SK-N-MC (cell line): ENCODE results near the gene PTPN14.

ENCODE experiments used
- DNase-seq: peaks from one replicate; pipeline ENCODE4 v3.0.0-alpha.2; 2011; ENCODE audit warnings: low read depth, low spot score
- H3K27ac ChIP-seq: fragments of 200-600 bp; sonication (generic); 2 replicates; pipeline ENCODE4 v1.5.1; 2016; ENCODE audit warnings: mixed run types
- H3K36me3 ChIP-seq: fragments of 200-600 bp; sonication (generic); 2 replicates; pipeline ENCODE4 v1.6.1; 2017; ENCODE audit warnings: antibody characterized with exemption, low read length, mixed read lengths; ENCODE audit not compliant: insufficient read depth
- H3K4me3 ChIP-seq: fragments of 200-600 bp; sonication (generic); 2 replicates; pipeline ENCODE4 v1.5.1; 2016
- H3K9ac ChIP-seq: fragments of 200-600 bp; sonication (generic); 2 replicates; pipeline ENCODE4 v1.8.0; 2017; ENCODE audit warnings: mixed run types, mixed read lengths; ENCODE audit not compliant: insufficient read length
- H3K9me3 ChIP-seq: fragments of 200-600 bp; sonication (generic); 2 replicates; pipeline ENCODE4 v1.6.1; 2017; ENCODE audit warnings: low read depth, mild to moderate bottlenecking, antibody characterized with exemption, low read length, moderate library complexity, mixed read lengths
- EZH2 ChIP-seq: fragments of 200-600 bp; sonication (generic); IDR thresholded peaks from one replicate; pipeline ENCODE4 v1.6.1; 2017; ENCODE audit warnings: antibody characterized with exemption
- FOXP2 ChIP-seq: optimal IDR thresholded peaks from 2 replicates; pipeline ENCODE3; 2011; ENCODE audit warnings: mild to moderate bottlenecking, moderate library complexity; ENCODE audit not compliant: insufficient read depth; ENCODE audit errors: extremely low read length, control extremely low read depth
- POLR2AphosphoS5 ChIP-seq: IDR thresholded peaks from 2 replicates; pipeline ENCODE4 v1.6.1; 2012; ENCODE audit warnings: mild to moderate bottlenecking, low read depth, low read length, borderline replicate concordance

PTPN14 gene

DNA sequence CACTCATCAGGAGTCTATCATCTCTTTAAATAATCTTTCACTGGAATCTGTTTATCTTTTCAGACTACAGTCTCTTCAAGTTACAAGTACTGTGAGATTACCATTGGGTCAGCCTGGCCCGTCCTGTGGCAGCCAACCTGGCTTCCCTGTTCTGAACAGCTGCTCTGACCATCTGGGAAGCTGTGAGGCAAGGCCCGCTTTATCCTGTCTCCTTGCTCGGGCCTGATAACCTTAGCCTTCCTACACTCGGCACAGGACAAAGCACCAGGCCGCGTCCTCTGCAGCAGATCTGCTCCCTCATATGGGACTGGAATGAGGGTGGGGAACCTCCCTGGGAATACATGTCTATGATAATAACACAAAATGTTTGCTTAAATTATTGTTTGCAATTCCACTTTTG, 113.3 kb downstream of the PTPN14 start:
- H3K9me3 ChIP-seq = no peaks in the 10 kb centered on the region
- H3K4me3 ChIP-seq = no peak overlapping the region
- no peak for TF ChIP-seq POLR2AphosphoS5
- TF ChIP-seq FOXP2 = no peak
- TF ChIP-seq EZH2 = no peak
- no peak for DNase-seq
- H3K36me3 ChIP-seq = no peaks in the 10 kb centered on the region
- no peak overlapping the region for H3K9ac ChIP-seq
- H3K27ac ChIP-seq = no peak overlapping the region

GRCh38 chr1:214435867-214436266, 115.5 kb downstream of the PTPN14 start:
- Histone ChIP-seq H3K9ac (no peak overlapping the region), H3K27ac (no peak overlapping the region), H3K9me3 (no peaks in the 10 kb centered on the region), H3K36me3 (no peaks in the 10 kb centered on the region), H3K4me3 (no peak overlapping the region)
- no peak for TF ChIP-seq POLR2AphosphoS5
- DNase-seq = no peak

GRCh38 chr1:214432245-214432644, 119.2 kb downstream of the PTPN14 start:
- DNase-seq = no peak

GRCh38 chr1:214429951-214430770, 121.2 kb downstream of the PTPN14 start:
- H3K9me3 ChIP-seq = no peaks in the 10 kb centered on the region
- DNase-seq = no peak
- H3K36me3 ChIP-seq = no peaks in the 10 kb centered on the region
- H3K9ac ChIP-seq = no peak overlapping the region
- H3K27ac ChIP-seq = no peak overlapping the region
- TF ChIP-seq POLR2AphosphoS5 (no peak), FOXP2 (no peak), EZH2 (no peak)
- H3K4me3 ChIP-seq = no peak overlapping the region

More at GRCh38 chr1:214432245-214432644, 119.2 kb downstream of the PTPN14 start:
- H3K9me3 ChIP-seq = no peaks in the 10 kb centered on the region
- TF ChIP-seq POLR2AphosphoS5 (no peak), FOXP2 (no peak), EZH2 (no peak)
- H3K36me3 ChIP-seq = no peaks in the 10 kb centered on the region
- H3K4me3 ChIP-seq = no peak overlapping the region
- H3K9ac ChIP-seq = no peak overlapping the region
- H3K27ac ChIP-seq = peak overlapping the region; percentile 63

GRCh38 chr1:214427871-214428277, 123.5 kb downstream of the PTPN14 start:
- H3K9ac ChIP-seq = no peak overlapping the region
- DNase-seq = no peak
- H3K4me3 ChIP-seq = no peak overlapping the region
- H3K36me3 ChIP-seq = no peaks in the 10 kb centered on the region
- no peak for TF ChIP-seq EZH2
- TF ChIP-seq FOXP2 = no peak
- TF ChIP-seq POLR2AphosphoS5 = no peak
- no peak overlapping the region for H3K27ac ChIP-seq
- H3K9me3 ChIP-seq = no peaks in the 10 kb centered on the region

DNA sequence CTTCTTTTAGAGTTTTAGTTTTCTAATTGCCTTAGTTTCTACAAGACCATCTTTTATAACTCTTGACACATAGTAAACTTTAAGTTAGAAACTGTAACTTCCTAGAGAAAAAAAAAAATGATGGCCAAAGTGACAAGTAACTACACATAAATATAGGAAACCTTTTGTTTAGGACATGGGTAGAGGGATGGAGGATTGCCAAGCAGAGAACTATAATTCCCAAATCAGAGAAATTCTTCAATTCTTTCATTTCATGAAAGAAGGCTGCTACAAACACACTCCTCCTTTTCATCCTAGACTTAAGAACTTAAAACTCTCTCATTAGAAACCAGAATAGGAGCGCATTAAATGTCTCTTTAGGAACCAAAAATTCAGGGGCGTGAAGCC, 125.0 kb downstream of the PTPN14 start:
- no peak for TF ChIP-seq EZH2
- no peak for TF ChIP-seq POLR2AphosphoS5
- no peak for TF ChIP-seq FOXP2
- DNase-seq = no peak
- Histone ChIP-seq H3K36me3 (no peaks in the 10 kb centered on the region), H3K27ac (peak overlapping the region; percentile 60; the same call in 1 of the 2 replicates), H3K9me3 (no peaks in the 10 kb centered on the region), H3K4me3 (no peak overlapping the region), H3K9ac (no peak overlapping the region)

DNA sequence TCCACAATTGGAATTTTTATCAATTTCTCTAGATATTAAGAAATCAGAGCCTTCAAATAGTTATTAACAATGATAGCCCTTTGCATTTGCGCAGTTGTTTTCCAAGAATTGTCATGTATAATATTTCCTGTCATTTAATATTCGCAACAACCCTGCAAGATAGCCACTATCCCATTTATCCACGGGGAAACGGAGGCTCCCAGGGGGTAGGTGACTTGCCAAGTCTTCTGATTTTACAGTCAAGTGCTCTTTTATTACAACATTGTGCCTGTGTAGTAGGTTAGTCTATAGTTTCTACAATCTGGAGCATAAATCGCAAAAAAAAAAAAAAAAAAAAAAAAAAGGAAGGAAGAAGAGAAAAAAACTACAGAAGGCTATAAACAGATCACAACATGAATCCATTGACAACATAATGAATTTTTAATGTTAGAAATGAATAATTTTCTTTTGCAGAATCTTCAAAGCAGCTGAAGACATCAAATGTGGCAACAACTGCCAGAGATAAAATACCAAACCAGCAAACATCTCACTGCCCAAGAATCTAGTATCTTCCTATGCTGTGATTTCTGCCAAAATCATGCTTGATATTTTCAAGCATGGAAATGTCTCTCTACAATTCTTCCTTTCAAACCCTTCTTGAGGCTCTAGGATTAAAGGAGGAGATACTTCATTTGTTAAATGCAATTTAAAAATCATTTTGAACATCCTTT, 125.5 kb downstream of the PTPN14 start:
- no peaks in the 10 kb centered on the region for H3K36me3 ChIP-seq
- H3K27ac ChIP-seq = peak overlapping the region; percentile 60
- H3K4me3 ChIP-seq = peak overlapping the region; percentile 37
- TF ChIP-seq POLR2AphosphoS5 = no peak
- no peak for TF ChIP-seq EZH2
- TF ChIP-seq FOXP2 = no peak
- DNase-seq = no peak
- no peak overlapping the region for H3K9ac ChIP-seq
- no peaks in the 10 kb centered on the region for H3K9me3 ChIP-seq

GRCh38 chr1:214425101-214425500, 126.3 kb downstream of the PTPN14 start:
- TF ChIP-seq FOXP2 (no peak), EZH2 (no peak), POLR2AphosphoS5 (no peak)
- Histone ChIP-seq H3K36me3 (no peaks in the 10 kb centered on the region), H3K9ac (no peak overlapping the region), H3K9me3 (no peaks in the 10 kb centered on the region), H3K4me3 (peak overlapping the region; percentile 37; the same call in 1 of the 2 replicates), H3K27ac (peak overlapping the region; percentile 60; the same call in 1 of the 2 replicates)
- no peak for DNase-seq
